HG02759 (cell line): Measurements from ENCODE around the gene SRD5A1.

Experiments
- ATAC-seq: cut with Tn5 transposase; IDR thresholded peaks from one replicate; pipeline ENCODE4 v1.9.1; 2021; ENCODE audit warnings: mild to moderate bottlenecking, moderate library complexity; ENCODE audit not compliant: unreplicated experiment

SRD5A1 gene

DNA sequence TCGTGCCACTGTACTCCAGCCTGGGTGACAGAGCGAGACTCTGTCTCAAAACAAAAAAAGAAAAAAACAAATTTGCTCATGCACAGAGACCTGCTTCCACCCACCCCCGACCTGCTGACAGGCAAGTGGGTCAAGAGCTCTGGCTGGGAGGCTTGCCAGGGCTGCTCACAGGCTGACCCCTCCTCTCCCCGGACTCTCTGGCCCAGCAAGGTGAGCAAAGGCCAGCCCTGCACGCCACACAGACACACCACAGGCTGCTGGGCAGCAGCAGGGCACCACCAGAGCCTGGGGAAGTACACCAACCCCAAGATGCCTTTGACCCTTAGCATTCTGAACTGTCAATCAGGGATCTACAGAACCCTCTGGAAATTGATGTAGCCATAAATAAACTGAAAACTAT is 29.6 kb upstream of the SRD5A1 start:
- no peak for ATAC-seq

DNA sequence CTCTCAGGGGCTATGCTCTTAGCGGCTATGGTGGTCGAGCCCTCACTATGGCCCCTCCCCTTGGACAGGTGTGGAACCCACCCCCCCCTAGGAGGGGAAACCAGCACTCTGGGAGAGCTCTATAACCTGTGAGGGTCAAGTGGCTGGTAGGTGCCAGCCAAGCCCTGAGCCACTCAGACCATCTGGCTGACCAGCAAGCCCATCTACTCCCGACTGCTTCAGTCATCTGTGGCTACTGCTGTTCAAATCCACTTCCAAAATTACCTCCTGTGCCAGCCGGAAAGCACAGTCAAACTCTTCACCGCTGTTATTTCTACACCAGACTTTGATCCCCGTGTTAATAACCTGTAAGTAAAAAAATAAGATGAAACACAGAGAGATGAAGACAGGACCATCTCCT is 28.9 kb upstream of the SRD5A1 start:
- ATAC-seq = no peak

DNA sequence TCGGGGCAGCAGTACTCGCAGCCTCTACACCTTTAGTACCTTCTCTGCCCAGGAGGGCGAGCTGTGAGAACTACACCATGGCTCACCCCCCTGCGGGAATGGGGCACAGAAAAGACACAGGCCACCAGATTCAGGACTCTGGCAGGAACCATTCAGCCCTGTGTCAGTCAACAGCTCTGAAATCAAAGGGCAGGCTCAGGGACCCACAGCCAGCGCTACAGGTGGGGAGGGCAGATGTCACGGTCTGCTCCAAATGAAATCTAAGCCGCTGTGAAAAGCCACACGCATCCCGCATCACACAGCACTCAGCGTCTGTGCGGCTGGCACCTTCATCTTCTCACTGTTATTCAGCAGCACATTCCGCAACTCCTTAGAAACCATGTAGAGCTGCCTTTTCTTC is 28.3 kb upstream of the SRD5A1 start:
- no peak for ATAC-seq

DNA sequence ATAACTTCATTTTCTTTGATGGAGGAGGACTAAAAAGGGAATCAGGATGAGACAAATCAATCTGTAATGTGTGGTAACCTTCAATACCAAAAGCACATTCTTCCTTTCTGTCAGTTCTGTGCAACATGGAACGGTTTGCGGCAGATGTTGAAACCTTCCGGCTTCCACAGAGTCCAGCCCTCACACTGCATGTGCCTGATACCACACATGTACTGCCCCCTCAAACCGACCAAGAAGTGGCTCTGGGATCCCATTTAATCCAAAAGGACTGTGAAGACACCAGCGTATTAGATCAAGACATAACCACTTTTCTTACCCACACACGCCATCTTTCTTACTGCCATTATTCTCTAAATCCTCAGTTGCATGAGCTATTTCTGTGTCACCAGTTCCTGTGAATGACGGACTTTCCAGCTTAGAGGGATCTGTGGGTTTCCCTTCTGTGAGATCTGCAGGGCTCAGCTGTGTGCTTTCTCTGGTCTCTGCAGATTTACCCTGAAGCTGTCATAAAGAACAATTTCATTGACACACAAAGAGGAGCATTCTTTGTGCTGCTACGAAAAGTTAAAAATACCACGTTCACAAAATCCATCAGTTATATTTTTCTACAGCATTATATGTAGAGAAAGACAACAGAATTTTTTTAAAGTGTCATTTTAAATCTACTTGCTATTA is 26.2 kb upstream of the SRD5A1 start:
- no peak for ATAC-seq

DNA sequence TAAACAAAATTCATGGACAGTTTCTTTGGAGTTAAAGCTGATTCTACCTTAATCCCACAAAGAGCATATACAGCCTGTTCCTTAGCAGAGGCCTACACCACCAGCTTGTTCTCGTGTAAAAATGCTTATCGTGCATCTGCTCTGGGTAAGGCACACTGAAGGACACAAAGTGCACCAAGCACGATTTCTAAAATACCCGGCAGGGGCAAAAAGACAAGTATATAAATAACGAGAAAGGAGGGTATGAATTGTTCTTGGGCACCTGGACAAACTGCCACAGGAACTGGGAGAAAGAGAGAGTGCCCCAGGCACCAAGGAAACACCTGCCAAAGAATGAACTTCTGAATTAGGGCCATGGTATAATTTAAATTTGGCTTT is 25.7 kb upstream of the SRD5A1 start:
- ATAC-seq = no peak

DNA sequence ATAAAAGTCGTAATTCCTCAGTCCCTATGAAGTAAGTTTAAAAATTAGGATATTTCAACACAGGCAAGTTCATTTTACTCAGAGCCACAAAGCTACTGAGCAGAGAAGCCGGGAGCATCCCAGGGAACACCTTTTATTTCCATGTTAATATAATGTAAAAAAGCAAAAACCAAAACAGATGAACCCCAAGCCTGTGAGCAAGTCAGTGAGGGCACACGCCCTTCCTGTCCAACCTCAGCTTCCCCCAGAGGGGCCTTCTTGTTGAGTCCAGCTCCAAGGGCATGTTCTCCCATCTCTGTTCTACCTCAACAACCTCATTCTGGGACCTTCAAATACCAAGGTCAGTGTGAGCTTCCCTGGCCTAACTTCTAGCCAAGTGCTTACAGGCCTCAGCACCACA is 25.2 kb upstream of the SRD5A1 start:
- ATAC-seq = no peak

DNA sequence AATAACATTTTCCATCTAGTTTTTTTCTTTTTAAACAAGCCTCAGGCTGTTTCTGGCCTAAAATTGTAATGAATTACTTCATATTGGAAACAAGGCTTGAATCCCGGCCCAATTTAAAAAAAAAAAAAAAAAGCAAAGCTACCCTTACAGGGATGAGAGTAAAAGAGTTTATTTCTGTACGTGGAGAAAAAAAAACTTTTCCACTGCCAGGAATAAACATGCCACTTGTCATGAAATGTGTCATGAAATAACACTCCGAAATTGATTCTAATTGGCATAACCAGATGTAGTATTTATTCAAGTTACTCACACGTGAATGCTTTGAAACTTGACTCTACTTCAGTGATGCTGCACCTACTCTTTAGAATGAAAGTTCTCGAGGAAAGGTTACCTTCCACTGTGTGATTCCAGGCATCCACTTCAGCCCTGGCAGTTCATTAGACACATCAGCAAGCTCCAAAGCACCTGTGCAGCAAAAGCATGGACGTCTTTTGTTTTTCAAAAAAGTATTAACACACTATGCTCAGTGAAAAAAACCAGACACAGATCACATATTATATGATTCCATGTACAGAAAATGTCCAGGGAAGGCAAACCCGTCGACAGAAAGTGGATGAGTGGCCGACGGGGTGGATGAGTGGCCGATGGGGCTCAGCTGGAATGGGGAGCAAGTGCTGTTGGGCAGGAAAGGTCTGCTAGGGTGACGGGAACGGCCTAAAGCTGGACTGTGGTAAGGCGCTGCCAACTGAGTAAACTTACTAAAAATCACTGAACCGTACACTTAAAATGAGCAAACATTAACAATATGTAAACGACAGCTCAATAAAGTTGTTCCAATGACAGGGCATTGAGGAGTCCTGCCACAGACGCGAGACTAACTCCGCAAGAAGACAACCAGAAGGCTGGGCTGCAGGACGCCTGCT is 21.6 kb upstream of the SRD5A1 start:
- ATAC-seq = no peak

DNA sequence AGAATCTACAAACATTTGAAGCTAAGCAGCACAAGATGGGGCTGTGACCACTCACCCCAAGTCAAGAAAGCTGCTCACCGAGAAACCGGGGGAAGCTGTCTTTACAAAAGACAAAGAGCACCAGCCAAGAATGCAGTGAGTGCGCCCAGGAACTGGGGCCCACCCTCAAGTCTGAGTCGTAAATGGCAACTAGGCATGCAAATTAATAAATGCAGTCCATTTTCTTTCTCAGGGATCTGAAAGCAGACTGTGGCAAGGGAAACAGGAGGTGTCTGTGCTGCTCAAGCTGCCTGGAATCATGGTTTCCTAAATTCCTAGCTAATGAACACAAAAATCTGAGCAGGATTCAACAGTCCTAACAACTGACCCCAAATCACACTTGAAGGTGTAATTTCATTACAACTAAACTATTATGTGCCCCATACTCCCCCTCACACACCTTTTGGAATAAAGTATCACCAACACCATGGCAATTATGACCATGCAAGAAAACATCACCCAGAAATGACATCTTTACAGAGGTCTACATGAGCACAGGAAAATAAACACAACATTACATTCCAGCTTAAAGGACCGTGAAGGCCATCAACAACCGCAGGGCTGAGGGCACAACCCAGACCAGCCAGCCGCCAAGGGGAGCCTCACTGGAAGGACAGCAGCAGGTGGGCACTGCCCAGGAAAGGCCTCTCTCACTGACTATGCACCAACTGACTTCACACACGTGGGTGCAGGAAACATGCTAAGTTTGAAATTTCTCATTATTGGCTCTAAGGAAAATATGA is 18.0 kb upstream of the SRD5A1 start:
- ATAC-seq = no peak

DNA sequence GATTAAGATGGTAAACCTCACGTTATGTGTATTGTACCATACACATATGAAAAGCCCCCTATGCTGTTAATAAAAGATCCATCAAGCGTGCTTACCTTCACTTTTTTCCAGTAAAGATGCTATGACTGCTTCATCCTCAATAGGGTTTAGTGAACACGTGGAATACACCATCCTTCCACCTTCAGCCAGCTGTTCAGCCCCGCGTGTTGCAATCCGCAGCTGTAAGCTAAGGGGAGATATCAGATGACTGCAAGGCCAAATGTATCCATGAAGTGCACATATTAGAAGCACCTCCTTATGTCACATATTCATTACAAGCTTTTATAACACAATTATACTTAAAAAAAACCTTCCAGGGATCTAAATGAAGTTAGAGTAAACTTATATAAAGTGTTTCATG is 16.6 kb upstream of the SRD5A1 start:
- no peak for ATAC-seq

DNA sequence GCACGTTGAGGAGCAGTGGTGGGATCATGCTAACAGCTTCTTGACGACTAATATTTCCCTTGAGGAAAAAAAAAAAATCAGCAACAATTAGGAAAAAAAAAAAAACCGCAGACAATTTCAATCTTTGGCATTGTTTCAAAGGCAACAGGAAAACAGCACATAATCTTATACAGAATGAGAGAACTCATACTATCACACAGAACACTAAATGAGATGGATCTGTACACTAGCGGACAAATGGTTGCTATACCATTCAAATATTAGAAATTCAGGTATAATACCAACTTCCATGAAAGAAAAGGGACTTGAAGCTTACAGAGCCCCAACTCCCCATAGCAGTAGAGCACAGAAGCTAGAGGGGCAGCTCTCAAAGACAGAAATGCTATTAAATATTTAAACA is 10.0 kb upstream of the SRD5A1 start:
- no peak for ATAC-seq

DNA sequence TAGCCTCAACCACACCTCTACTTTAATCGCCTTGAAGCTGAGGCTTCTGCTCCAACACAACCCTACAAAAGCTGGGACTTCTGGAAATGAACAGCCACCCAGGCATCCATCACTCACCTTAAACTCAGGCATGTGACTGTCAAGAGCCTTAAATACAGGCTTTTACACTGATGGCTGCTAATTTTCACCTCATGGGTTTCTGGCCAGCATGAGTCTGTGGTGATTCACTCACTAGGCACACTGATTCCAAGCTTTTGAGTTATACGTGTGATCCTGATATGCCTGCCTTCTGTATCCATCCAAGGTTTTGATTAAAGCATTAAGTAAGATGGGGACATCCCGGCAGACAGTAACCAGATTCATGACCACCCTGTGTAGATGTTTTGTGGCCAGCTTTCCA is 9.3 kb upstream of the SRD5A1 start:
- ATAC-seq = no peak

DNA sequence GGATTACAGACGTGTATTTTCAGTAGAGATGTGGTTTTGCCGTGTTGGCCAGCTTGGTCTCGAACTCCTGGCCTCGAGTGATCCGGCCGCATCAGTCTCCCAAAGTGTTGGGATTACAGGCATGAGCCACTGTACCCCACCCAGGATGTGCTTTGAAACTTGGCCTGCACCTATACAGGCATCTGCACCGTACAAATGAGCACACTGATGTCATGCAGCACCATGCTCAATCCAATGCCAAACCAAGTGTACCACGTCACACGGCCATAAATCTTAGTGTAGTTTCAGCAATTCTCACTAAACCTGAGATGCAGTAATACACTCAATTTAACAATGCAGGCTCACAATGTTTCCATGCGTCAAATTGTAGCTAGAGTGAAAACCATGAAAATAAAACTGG is 6.7 kb upstream of the SRD5A1 start:
- no peak for ATAC-seq

DNA sequence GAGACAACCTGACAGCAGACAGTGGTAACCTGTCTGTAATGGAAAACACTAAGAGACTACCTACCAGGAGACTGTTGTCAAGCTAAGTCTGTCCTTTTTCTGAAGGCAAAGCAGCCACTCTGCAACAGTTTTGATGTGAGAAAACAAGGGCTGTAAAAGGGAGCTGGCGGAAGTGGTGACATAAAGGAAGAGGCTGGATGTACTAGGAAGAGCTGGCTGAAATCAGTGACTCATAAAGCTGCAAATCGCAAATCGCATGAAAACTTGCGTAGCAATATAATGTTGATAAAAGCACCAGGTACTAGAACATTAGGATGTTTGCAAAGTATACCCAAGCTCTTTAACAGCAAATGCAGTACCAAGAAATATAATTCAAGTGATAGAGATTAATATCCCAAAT is 1.8 kb upstream of the SRD5A1 start:
- ATAC-seq = no peak

DNA sequence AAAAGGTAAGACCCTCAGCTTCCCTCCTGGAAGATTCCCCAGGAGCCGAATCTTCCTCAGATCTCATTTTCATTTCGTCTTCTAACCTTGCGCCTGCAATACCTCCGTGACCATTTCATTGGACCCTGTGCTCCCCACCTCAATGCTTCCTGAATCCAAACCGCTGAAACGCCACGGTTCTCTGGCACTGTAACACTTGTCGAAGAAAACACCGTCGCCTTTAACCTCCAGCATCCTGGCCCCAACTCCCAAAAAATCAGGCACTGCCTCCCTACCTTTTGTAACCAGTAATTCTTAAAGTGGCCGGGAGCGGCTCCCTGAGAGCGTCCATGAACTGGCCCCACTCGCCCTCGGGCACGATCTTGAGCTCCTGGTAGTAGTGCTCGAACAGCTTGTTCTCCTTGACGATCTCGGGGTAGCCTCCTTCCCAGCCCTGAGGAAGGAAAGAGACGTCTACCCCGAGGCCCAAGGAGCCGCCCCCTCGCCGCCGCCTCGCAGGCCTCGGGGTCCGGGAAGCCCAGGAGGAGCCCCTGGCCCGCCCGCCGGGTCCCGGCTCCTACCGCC is 834 bp upstream of the SRD5A1 start:
- peak; percentile 36 for ATAC-seq

DNA sequence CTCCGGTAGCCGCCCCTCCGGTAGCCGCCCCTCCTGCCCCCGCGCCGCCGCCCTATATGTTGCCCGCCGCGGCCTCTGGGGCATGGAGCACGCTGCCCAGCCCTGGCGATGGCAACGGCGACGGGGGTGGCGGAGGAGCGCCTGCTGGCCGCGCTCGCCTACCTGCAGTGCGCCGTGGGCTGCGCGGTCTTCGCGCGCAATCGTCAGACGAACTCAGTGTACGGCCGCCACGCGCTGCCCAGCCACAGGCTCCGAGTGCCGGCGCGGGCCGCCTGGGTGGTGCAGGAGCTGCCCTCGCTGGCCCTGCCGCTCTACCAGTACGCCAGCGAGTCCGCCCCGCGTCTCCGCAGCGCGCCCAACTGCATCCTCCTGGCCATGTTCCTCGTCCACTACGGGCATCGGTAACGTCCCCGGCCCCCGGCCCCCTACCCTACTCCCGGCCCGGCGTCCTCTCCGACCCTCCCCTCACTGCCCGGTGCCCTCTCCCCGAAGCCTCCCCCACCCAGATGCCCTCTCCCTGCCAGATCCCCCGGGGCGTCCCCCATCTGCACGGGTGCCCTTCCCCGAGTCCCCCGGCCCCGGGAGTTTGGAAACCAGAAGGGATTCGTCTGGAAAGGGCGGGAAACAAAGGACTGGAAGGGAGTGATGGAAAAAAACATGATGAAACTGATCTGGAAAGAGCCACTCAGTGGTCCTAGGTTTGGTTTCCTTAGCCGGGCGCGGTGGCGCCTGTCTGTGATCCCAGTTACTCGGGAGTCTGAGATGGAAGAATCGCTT is 417 bp downstream of the SRD5A1 start:
- ATAC-seq = peak; percentile 53

DNA sequence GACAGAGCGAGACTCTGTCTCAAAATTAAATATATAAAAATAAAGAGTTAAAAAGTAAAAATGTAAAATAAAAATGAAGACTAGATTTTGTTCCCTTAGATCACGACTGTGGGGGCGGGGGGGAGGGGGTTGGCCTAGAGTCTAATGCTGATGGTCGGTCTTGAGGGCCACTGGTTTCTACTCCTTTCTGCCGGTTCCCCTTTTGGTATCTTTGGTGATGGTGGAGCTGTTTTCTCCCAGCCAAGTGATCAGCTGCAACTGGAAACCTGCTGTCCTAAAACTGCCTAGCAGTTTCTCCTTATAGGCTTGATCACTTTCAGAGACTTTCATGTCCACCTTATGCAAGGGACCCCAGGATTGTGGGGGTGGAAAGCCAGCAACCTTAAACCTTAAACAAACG is 1.1 kb downstream of the SRD5A1 start:
- ATAC-seq = no peak

DNA sequence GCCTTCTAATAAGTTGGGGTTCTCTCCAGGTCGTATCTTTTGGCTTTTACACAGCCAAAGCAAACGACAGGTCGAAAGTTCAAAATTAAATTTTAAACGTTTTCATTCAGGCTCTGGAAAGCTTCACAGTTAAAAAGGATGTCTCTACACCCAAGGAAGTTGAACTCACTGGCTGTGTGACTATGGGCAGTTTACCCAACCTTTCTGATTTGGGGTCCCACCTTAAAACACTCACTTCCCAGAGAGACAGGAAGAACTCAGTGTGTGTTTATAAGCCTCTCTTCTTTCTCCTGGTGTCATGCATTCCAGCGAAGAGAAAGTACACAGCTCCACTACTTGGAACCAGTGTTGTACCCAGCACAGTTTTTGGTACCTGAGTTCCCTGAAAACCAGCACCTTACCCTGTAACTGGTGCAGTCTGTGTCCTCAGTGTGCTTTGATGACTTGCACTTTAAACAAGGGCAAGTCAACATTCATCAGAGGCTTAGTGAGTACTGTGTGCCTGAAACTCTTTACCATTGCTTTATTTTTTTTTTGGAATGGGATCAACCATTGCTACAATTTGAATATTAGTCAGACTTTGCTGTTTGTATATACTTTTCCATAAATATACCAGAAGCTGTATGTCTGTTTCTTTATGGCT is 1.7 kb downstream of the SRD5A1 start:
- ATAC-seq = no peak

DNA sequence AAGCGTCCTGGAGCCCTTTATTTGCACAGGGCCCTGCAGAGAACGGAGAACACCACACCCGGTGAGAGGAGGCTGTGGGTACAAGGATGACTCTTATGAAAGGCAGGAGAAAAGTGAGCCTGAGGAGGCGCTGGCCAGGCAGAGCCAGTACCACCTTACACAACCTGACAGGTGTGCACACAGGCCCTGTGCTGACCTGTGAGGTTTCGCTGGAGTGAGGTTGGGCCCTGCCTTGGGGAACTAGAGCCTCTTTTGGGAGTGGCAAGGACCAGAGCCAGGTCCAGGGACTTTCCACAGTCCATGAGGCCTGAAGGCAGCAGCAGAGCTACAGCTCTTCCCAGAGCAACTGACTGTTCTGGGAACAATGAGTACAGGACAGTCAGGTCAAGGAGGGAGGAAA is 3.1 kb downstream of the SRD5A1 start:
- ATAC-seq = no peak

DNA sequence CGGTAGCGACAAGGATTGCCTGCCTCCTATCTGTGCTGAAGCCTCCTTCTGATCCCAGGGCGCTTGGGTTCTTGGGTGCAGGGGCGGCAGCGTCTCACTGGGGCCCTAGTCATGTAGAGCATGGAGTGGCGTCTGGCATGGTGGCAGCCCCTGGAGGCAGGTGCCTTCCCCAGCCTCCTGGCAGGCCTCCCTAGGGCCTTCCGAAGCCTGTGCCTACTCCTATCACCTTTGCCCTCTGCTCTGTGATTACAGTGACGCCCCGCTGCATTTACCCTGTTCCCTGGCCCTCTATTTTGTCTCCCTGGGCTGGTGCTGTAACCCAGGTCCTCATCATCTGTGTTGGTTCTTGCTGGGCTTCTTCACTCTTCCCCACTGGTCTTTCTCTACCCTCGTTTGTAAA is 3.8 kb downstream of the SRD5A1 start:
- ATAC-seq = no peak

DNA sequence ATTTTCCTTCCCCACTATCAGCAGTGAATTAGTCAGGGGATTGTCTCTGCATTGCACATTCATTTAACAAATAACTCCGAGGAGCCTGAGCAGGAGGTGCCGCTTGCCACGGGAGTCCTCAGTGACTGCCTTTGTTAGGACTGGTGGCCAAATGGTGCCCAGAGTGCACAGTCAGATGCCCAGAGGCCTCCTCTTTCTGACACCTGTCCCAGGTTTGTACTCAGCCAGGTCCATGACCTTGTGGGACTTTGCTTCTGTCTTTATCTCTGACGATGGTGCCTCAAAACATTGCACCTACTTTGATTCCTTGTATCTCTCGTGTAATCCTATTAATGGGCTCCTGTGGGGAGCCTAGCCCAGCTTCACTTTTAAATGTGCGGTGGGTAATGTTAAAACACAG is 4.3 kb downstream of the SRD5A1 start:
- no peak for ATAC-seq
